Measurements from ENCODE around the gene IL4R. TPM values are rescaled to one million over a fixed set of nuclear protein-coding genes. Genes with fewer than 3 reads are reported as not detected.
A peak's percentile ranks its signal among the peaks of the same experiment; 100 is the strongest.

IL4R gene
- total RNA-seq, 4 donors from 2014 or later: 32.2 to 104 (median 71.9) TPM

- Histone ChIP-seq H3K9me3 (no peaks in the 10 kb centered on the region), H3K4me1 (no peaks in the 10 kb centered on the region), H3K27me3 (no peaks in the 10 kb centered on the region), H3K27ac (no peak overlapping the region), H3K36me3 (peaks cover 0 to 86% (median 0%) of the 10 kb centered on the region in 3 donors), H3K4me3 (no peak overlapping the region)
- no peak for TF ChIP-seq POLR2A (IDR thresholded peaks at IDR 0.05)
- no peak for TF ChIP-seq CTCF (IDR thresholded peaks at IDR 0.05)
- no peak for DNase-seq
Measured at GRCh38 chr16:27341971-27342370, 28.2 kb downstream of the IL4R start.

GRCh38 chr16:27344721-27345120, 30.9 kb downstream of the IL4R start:
- TF ChIP-seq POLR2A (IDR thresholded peaks at IDR 0.05) (no peak), CTCF (IDR thresholded peaks at IDR 0.05) (no peak)
- no peak for DNase-seq
- no peaks in the 10 kb centered on the region for H3K27me3 ChIP-seq
- H3K4me1 ChIP-seq: no peaks in the 10 kb centered on the region
- no peaks in the 10 kb centered on the region for H3K9me3 ChIP-seq
- peaks cover 0 to 100% (median 0%) of the 10 kb centered on the region in 3 donors for H3K36me3 ChIP-seq
- no peak overlapping the region for H3K27ac ChIP-seq
- H3K4me3 ChIP-seq: no peak overlapping the region

GRCh38 chr16:27345201-27345600, 31.4 kb downstream of the IL4R start:
- H3K4me1 ChIP-seq: no peaks in the 10 kb centered on the region
- no peak for DNase-seq
- no peak overlapping the region for H3K27ac ChIP-seq
- H3K4me3 ChIP-seq: no peak overlapping the region
- no peaks in the 10 kb centered on the region for H3K9me3 ChIP-seq
- no peak for TF ChIP-seq POLR2A (IDR thresholded peaks at IDR 0.05)
- no peak for TF ChIP-seq CTCF (IDR thresholded peaks at IDR 0.05)
- H3K27me3 ChIP-seq: no peaks in the 10 kb centered on the region
- peaks cover 0 to 100% (median 0%) of the 10 kb centered on the region in 3 donors for H3K36me3 ChIP-seq

GRCh38 chr16:27346819-27347218, 33.0 kb downstream of the IL4R start:
- H3K36me3 ChIP-seq: peaks cover 0 to 99% (median 0%) of the 10 kb centered on the region in 3 donors
- no peaks in the 10 kb centered on the region for H3K4me1 ChIP-seq
- no peak for DNase-seq
- H3K27ac ChIP-seq: no peak overlapping the region
- no peaks in the 10 kb centered on the region for H3K9me3 ChIP-seq
- TF ChIP-seq POLR2A (IDR thresholded peaks at IDR 0.05) (no peak), CTCF (IDR thresholded peaks at IDR 0.05) (no peak)
- no peaks in the 10 kb centered on the region for H3K27me3 ChIP-seq
- no peak overlapping the region for H3K4me3 ChIP-seq

GRCh38 chr16:27347930-27348685, 34.3 kb downstream of the IL4R start:
- H3K4me3 ChIP-seq: no peak overlapping the region
- TF ChIP-seq POLR2A (IDR thresholded peaks at IDR 0.05): no peak
- no peak for TF ChIP-seq CTCF (IDR thresholded peaks at IDR 0.05)
- no peaks in the 10 kb centered on the region for H3K4me1 ChIP-seq
- no peaks in the 10 kb centered on the region for H3K9me3 ChIP-seq
- peaks cover 0 to 99% (median 0%) of the 10 kb centered on the region in 3 donors for H3K36me3 ChIP-seq
- H3K27me3 ChIP-seq: no peaks in the 10 kb centered on the region
- DNase-seq: no peak
- H3K27ac ChIP-seq: peak overlapping the region in 1 of 4 donors; percentile 13

Data from Peyer's patch (tissue), 4 donors.